Breast epithelium (tissue), 4 donors: ENCODE measurements around the gene TC2N. TPM values are rescaled to one million over a fixed set of nuclear protein-coding genes. Genes with fewer than 3 reads are reported as not detected.
A peak's percentile ranks its signal among the peaks of the same experiment; 100 is the strongest.

ENCODE experiments used
- DNase-seq, 2 donors: peaks; one replicate each; pipeline ENCODE4 v3.0.0-alpha.2; 2019; ENCODE audit warnings: low spot score in 2 of 2
- H3K27ac ChIP-seq, 2 donors: fragments of 200-600 bp; sonication (generic) in 1 of 2; one replicate each; pipeline ENCODE4 v1.5.1; 2016 to 2019; ENCODE audit warnings: mild to moderate bottlenecking in 1 of 2
- H3K27me3 ChIP-seq, 2 donors: fragments of 200-600 bp; sonication (generic) in 1 of 2; one replicate each; pipeline versions ENCODE4 v1.5.1 to v1.6.0; 2017 to 2019; ENCODE audit warnings: control low read depth in 1 of 2, mild to moderate bottlenecking in 1 of 2
- H3K36me3 ChIP-seq: fragments of 200-600 bp; one replicate; pipeline ENCODE4 v1.5.1; 2019
- H3K4me1 ChIP-seq, 2 donors: fragments of 200-600 bp; sonication (generic); one replicate each; pipeline ENCODE4 v1.5.1; 2016 to 2019; ENCODE audit warnings: control low read depth in 1 of 2
- H3K4me3 ChIP-seq, 3 donors: fragments of 200-600 bp; sonication (generic); 1 replicate in 2 of 3; 2 replicates in 1 of 3; pipeline ENCODE4 v1.5.1; 2016 to 2019; ENCODE audit warnings: mild to moderate bottlenecking in 3 of 3, moderate library complexity in 2 of 3
- H3K9me3 ChIP-seq, 2 donors: fragments of 200-600 bp; sonication (generic) in 1 of 2; one replicate each; pipeline ENCODE4 v1.5.1; 2016 to 2019; ENCODE audit warnings: control low read depth in 1 of 2
- POLR2A ChIP-seq: fragments of 450-650 bp; IDR thresholded peaks from one replicate; pipeline ENCODE4 v1.6.1; 2016; ENCODE audit warnings: antibody characterized with exemption, mild to moderate bottlenecking, moderate library complexity
- POLR2AphosphoS5 ChIP-seq, 3 donors: sonication (generic); formaldehyde crosslinking; IDR thresholded peaks; one replicate each; pipeline ENCODE4 v1.6.1; 2017; ENCODE audit warnings: antibody characterized with exemption in 3 of 3
- intact Hi-C: fragments of 100-400 bp; cut with DNase I; formaldehyde crosslinking; loops from one replicate; pipeline ENCODE4 v1.15.1; 2023; ENCODE audit warnings: low total_unique reads
- total RNA-seq, 3 donors: library from RNA; depleted of rRNA; stranded (reverse); fragments of >200 nt; gene quantifications; one replicate each; pipeline ENCODE4 v1.1.0, GENCODE V29; 2016
- TF ChIP-seq, protein P1 (sequence below), 3 donors: fragments of 450-650 bp; IDR thresholded peaks; one replicate each; pipeline ENCODE4 v1.5.1; 2016 to 2017; ENCODE audit warnings: antibody characterized with exemption in 3 of 3, mild to moderate bottlenecking in 3 of 3, moderate library complexity in 3 of 3

Gene TC2N
- total RNA-seq, 3 donors from 2014 or later: 36.6 to 169 (median 166) TPM

DNA sequence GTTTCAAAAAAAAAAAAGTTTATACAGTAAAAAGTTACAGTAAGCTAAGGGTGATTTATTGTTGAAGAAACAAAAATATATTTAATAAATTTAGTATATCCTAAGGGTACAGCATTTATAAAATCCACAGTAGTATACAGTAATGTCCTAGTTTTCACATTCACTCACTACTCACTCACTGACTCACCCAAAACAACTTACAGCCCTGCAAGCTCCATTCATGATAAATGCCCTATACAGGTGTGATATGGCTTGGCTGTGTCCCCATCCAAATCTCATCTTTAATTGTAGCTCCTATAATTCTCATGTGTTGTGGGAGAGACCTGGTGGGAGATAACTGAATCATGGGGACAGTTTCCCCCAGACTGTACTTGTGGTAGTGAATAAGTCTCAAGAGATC is 61.7 kb downstream of the TC2N start:
- Histone ChIP-seq H3K36me3 (peaks cover 3% of the 10 kb centered on the region), H3K9me3 (peaks cover 8 to 38% of the 10 kb centered on the region in 2 donors), H3K4me3 (no peak overlapping the region), H3K27me3 (no peaks in the 10 kb centered on the region), H3K27ac (no peak overlapping the region), H3K4me1 (no peaks in the 10 kb centered on the region)
- DNase-seq: no peak
- TF ChIP-seq POLR2AphosphoS5 (IDR thresholded peaks at IDR 0.05): no peak
- TF ChIP-seq, protein P1, sequence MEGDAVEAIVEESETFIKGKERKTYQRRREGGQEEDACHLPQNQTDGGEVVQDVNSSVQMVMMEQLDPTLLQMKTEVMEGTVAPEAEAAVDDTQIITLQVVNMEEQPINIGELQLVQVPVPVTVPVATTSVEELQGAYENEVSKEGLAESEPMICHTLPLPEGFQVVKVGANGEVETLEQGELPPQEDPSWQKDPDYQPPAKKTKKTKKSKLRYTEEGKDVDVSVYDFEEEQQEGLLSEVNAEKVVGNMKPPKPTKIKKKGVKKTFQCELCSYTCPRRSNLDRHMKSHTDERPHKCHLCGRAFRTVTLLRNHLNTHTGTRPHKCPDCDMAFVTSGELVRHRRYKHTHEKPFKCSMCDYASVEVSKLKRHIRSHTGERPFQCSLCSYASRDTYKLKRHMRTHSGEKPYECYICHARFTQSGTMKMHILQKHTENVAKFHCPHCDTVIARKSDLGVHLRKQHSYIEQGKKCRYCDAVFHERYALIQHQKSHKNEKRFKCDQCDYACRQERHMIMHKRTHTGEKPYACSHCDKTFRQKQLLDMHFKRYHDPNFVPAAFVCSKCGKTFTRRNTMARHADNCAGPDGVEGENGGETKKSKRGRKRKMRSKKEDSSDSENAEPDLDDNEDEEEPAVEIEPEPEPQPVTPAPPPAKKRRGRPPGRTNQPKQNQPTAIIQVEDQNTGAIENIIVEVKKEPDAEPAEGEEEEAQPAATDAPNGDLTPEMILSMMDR (IDR thresholded peaks at IDR 0.05): no peak
- TF ChIP-seq POLR2A: no peak
- intact Hi-C loops: no loop called here

DNA sequence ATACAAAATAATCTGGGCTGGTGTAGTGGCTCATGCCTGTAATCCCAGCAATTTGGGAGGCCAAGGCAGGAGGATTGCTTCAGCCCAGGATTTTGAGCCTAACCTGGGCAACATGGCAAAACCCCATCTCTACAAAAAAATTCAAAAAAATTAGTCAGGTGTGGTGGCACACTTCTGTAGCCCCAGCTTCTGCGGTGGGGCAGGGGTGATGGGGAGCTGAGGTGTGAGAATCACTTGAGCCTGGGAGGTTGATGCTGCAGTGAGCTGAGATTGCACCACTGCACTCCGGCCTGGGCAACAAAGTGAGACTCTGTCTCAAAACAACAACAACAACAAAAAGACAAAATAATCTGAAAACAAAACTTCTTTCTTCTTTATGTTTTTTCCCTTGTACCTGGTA is 66.0 kb downstream of the TC2N start:
- intact Hi-C loops: no loop called here
- Histone ChIP-seq H3K4me3 (no peak overlapping the region), H3K36me3 (no peaks in the 10 kb centered on the region), H3K27ac (no peak overlapping the region), H3K27me3 (no peaks in the 10 kb centered on the region), H3K4me1 (no peaks in the 10 kb centered on the region), H3K9me3 (peaks cover 0 to 11% of the 10 kb centered on the region in 2 donors)
- TF ChIP-seq POLR2A: no peak
- TF ChIP-seq, protein P1 (IDR thresholded peaks at IDR 0.05): no peak
- no peak for TF ChIP-seq POLR2AphosphoS5 (IDR thresholded peaks at IDR 0.05)
- DNase-seq: no peak

DNA sequence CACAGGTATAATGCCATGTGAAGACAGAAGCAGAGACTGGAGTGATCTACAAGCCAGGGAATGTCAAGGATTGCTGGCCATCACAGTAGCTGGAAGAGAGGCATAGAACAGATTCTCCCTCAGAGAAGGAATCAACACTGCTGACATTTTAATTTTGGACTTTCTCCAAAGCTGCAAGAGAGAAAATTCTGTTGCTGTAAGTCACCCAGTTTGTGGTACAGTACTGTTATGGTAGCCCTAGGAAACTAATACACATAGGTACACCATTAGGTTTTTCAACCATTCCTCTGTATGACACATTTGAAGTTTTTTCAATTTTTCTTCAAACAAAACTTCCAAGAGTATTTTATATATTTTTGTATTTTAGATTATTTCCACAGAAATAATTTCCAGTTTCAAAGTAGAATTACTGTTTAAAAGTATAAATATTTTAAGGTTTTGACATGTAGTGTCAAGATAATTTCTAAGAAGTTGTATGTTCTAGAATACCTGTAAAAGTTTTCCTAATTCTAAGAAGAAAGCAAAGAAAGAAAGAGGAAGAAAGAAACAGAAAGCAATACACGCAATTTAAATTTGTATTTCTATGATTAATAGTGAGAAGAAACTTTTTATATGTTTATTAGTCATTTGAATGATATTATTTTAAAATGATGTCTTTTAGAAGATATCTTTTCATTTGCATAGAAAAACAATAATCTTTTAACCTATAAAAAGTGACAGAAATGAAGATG is 70.6 kb downstream of the TC2N start:
- no peaks in the 10 kb centered on the region for H3K27me3 ChIP-seq
- no peaks in the 10 kb centered on the region for H3K4me1 ChIP-seq
- no peaks in the 10 kb centered on the region for H3K9me3 ChIP-seq
- DNase-seq: no peak
- H3K4me3 ChIP-seq: no peak overlapping the region
- no peaks in the 10 kb centered on the region for H3K36me3 ChIP-seq
- TF ChIP-seq POLR2AphosphoS5 (IDR thresholded peaks at IDR 0.05) (no peak), POLR2A (no peak)
- TF ChIP-seq, protein P1 (IDR thresholded peaks at IDR 0.05): no peak
- peak overlapping the region in 1 of 2 donors; percentile 23 for H3K27ac ChIP-seq
- intact Hi-C loops: no loop called here

DNA sequence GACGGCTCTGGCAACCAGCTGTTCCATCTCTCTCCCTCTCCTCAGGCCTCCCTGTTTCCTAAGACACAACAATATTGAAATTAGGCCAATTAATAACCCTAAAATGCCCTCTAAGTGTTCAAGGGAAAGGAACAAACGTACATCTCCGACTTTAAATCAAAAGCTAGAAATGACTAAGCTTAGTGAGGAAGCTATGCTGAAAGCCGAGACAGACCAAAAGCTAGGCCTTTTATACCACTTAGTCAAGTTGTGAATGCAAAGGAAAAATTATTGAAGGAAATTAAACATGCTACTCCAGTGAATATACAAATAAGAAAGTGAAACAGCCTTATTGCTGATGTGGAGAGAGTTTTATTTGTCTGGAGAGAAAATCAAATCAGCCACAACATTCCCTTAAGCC is 73.6 kb downstream of the TC2N start:
- Histone ChIP-seq H3K9me3 (no peaks in the 10 kb centered on the region), H3K27ac (no peak overlapping the region), H3K4me3 (no peak overlapping the region), H3K27me3 (no peaks in the 10 kb centered on the region), H3K36me3 (no peaks in the 10 kb centered on the region), H3K4me1 (no peaks in the 10 kb centered on the region)
- no peak for TF ChIP-seq POLR2AphosphoS5 (IDR thresholded peaks at IDR 0.05)
- TF ChIP-seq, protein P1 (IDR thresholded peaks at IDR 0.05): no peak
- DNase-seq: no peak
- intact Hi-C loops: loop anchor here (5.0 kb wide), 1 partner anchor 701 kb away; no protein-coding TSS in a partner anchor

DNA sequence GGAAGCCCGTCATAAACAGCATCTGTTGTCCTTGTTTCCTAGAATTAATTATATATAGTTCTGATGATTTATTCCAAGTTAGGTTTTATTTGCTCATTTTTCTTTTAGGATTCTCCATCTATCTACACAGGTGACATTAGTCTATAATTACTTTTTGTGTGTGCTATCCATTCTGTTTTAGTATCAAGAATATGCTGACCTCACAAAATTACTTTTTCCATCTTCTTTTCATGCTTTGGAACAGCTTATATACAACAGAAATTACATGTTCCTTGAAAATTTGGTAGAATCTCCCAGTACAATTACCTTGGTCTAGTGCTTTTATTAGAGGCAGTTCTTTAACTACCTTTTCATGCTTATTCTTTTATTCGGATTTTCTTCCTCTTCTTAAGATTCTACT is 81.1 kb downstream of the TC2N start:
- DNase-seq: no peak
- H3K4me3 ChIP-seq: no peak overlapping the region
- TF ChIP-seq, protein P1 (IDR thresholded peaks at IDR 0.05): no peak
- TF ChIP-seq POLR2AphosphoS5 (IDR thresholded peaks at IDR 0.05) (no peak), POLR2A (no peak)
- H3K9me3 ChIP-seq: no peaks in the 10 kb centered on the region
- H3K27ac ChIP-seq: no peak overlapping the region
- H3K4me1 ChIP-seq: no peaks in the 10 kb centered on the region
- no peaks in the 10 kb centered on the region for H3K36me3 ChIP-seq
- intact Hi-C loops: no loop called here
- no peaks in the 10 kb centered on the region for H3K27me3 ChIP-seq
